ENCODE results near the gene CCDC178.

GRCh38 chr18:33432857-33433256 lies 7.7 kb downstream of the CCDC178 start:
- no peak for TF ChIP-seq CTCF (IDR thresholded peaks at IDR 0.05)
- no peak for TF ChIP-seq POLR2A (IDR thresholded peaks at IDR 0.05)
